Measurements from ENCODE around the gene BMPR1B. TPM values are rescaled to one million over a fixed set of nuclear protein-coding genes. Genes with fewer than 3 reads are reported as not detected.

Gene BMPR1B
- total and polyA plus RNA-seq, 2 experiments from 2014 or later, result 1.6 to 3.3 TPM

- no peak overlapping the region for H3K4me3 ChIP-seq
- 69% methylated on average over 2 of the region's 2 CpGs for WGBS (ENCODE audit: low lambda C conversion rate, missing lambda C conversion rate)
- H3K27ac ChIP-seq, result no peak overlapping the region
- no peaks in the 10 kb centered on the region for H3K9me3 ChIP-seq (ENCODE audit: low read depth)
- no peaks in the 10 kb centered on the region for H4K20me1 ChIP-seq (ENCODE audit: insufficient read depth, poor library complexity, severe bottlenecking)
- no peak for TF ChIP-seq EZH2 (IDR thresholded peaks at IDR 0.05; ENCODE audit: borderline replicate concordance)
- TF ChIP-seq, protein P1, sequence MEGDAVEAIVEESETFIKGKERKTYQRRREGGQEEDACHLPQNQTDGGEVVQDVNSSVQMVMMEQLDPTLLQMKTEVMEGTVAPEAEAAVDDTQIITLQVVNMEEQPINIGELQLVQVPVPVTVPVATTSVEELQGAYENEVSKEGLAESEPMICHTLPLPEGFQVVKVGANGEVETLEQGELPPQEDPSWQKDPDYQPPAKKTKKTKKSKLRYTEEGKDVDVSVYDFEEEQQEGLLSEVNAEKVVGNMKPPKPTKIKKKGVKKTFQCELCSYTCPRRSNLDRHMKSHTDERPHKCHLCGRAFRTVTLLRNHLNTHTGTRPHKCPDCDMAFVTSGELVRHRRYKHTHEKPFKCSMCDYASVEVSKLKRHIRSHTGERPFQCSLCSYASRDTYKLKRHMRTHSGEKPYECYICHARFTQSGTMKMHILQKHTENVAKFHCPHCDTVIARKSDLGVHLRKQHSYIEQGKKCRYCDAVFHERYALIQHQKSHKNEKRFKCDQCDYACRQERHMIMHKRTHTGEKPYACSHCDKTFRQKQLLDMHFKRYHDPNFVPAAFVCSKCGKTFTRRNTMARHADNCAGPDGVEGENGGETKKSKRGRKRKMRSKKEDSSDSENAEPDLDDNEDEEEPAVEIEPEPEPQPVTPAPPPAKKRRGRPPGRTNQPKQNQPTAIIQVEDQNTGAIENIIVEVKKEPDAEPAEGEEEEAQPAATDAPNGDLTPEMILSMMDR (IDR thresholded peaks at IDR 0.05; ENCODE audit: poor library complexity), result no peak
- TF ChIP-seq EZH2phosphoT487 (IDR thresholded peaks at IDR 0.05; ENCODE audit: low read depth, severe bottlenecking, unreplicated experiment), result no peak
- no peaks in the 10 kb centered on the region for H3K79me2 ChIP-seq
- H3K27me3 ChIP-seq, result no peaks in the 10 kb centered on the region
- H2AFZ ChIP-seq, result no peak overlapping the region
- H3K36me3 ChIP-seq (replicated peaks; ENCODE audit: insufficient read depth, low read depth), result no peaks in the 10 kb centered on the region
- H3K4me2 ChIP-seq, result no peak overlapping the region
- DNase-seq (ENCODE audit: low spot score), result no peak
- H3K4me1 ChIP-seq (ENCODE audit: insufficient read depth), result no peaks in the 10 kb centered on the region
- no peaks in the 10 kb centered on the region for H3K9me2 ChIP-seq (replicated peaks; ENCODE audit: insufficient read depth)
Observed at GRCh38 chr4:94944726-94945125, 187.0 kb downstream of the BMPR1B start.

DNA sequence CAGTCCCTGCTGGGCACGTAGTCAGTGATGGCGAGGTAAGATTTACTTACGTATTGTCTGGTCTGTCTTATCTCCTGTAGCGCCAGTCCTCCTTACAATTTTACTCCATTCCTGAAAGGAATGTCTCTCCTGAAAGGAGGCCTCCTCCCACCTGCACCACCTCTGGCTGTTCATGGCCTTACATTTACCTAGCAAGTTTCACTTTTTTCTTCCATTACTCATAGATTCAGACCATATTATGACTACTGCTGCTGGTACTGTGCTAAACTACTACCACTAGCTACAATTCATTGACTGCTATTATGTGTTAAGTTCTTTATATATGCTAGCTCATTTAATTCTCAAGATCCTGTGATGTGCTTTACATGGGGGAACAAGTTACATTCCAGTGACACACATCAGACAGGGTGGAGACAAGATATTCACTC is 189.9 kb downstream of the BMPR1B start:
- H3K9me3 ChIP-seq (ENCODE audit: low read depth), result no peaks in the 10 kb centered on the region
- H3K27me3 ChIP-seq, result no peaks in the 10 kb centered on the region
- no peaks in the 10 kb centered on the region for H3K36me3 ChIP-seq (replicated peaks; ENCODE audit: insufficient read depth, low read depth)
- DNase-seq (ENCODE audit: low spot score), result peak; percentile 39
- 15% methylated on average over 4 of the region's 4 CpGs for WGBS (ENCODE audit: low lambda C conversion rate, missing lambda C conversion rate)
- H3K4me2 ChIP-seq, result peak overlapping the region; percentile 59
- TF ChIP-seq, protein P1 (IDR thresholded peaks at IDR 0.05; ENCODE audit: poor library complexity), result no peak
- TF ChIP-seq EZH2 (IDR thresholded peaks at IDR 0.05; ENCODE audit: borderline replicate concordance), result no peak
- TF ChIP-seq EZH2phosphoT487 (IDR thresholded peaks at IDR 0.05; ENCODE audit: low read depth, severe bottlenecking, unreplicated experiment), result no peak
- H3K27ac ChIP-seq, result no peak overlapping the region
- no peak overlapping the region for H3K4me3 ChIP-seq
- no peak overlapping the region for H2AFZ ChIP-seq
- no peaks in the 10 kb centered on the region for H4K20me1 ChIP-seq (ENCODE audit: insufficient read depth, poor library complexity, severe bottlenecking)
- no peaks in the 10 kb centered on the region for H3K9me2 ChIP-seq (replicated peaks; ENCODE audit: insufficient read depth)
- H3K4me1 ChIP-seq (ENCODE audit: insufficient read depth), result no peaks in the 10 kb centered on the region
- H3K79me2 ChIP-seq, result no peaks in the 10 kb centered on the region

- no peak overlapping the region for H3K27ac ChIP-seq
- TF ChIP-seq, protein P1 (IDR thresholded peaks at IDR 0.05; ENCODE audit: poor library complexity), result no peak
- TF ChIP-seq EZH2phosphoT487 (IDR thresholded peaks at IDR 0.05; ENCODE audit: low read depth, severe bottlenecking, unreplicated experiment) (no peak), EZH2 (IDR thresholded peaks at IDR 0.05; ENCODE audit: borderline replicate concordance) (no peak)
- no peak for DNase-seq (ENCODE audit: low spot score)
- WGBS (ENCODE audit: low lambda C conversion rate, missing lambda C conversion rate), result 80% methylated on average over 2 of the region's 2 CpGs
- H3K4me1 ChIP-seq (ENCODE audit: insufficient read depth), result no peaks in the 10 kb centered on the region
- no peaks in the 10 kb centered on the region for H3K79me2 ChIP-seq
- H3K27me3 ChIP-seq, result no peaks in the 10 kb centered on the region
- H3K4me3 ChIP-seq, result no peak overlapping the region
- no peaks in the 10 kb centered on the region for H3K9me3 ChIP-seq (ENCODE audit: low read depth)
- H3K4me2 ChIP-seq, result no peak overlapping the region
- no peaks in the 10 kb centered on the region for H3K9me2 ChIP-seq (replicated peaks; ENCODE audit: insufficient read depth)
- H4K20me1 ChIP-seq (ENCODE audit: insufficient read depth, poor library complexity, severe bottlenecking), result no peaks in the 10 kb centered on the region
- no peak overlapping the region for H2AFZ ChIP-seq
- no peaks in the 10 kb centered on the region for H3K36me3 ChIP-seq (replicated peaks; ENCODE audit: insufficient read depth, low read depth)
Observed at GRCh38 chr4:94954251-94954650, 196.5 kb downstream of the BMPR1B start.

GRCh38 chr4:94957030-94957429 is 199.3 kb downstream of the BMPR1B start:
- Histone ChIP-seq H3K9me3 (ENCODE audit: low read depth) (no peaks in the 10 kb centered on the region), H4K20me1 (ENCODE audit: insufficient read depth, poor library complexity, severe bottlenecking) (no peaks in the 10 kb centered on the region), H3K27ac (no peak overlapping the region), H2AFZ (no peak overlapping the region), H3K79me2 (no peaks in the 10 kb centered on the region), H3K4me3 (no peak overlapping the region), H3K27me3 (no peaks in the 10 kb centered on the region), H3K4me1 (ENCODE audit: insufficient read depth) (peaks cover 6% of the 10 kb centered on the region), H3K36me3 (replicated peaks; ENCODE audit: insufficient read depth, low read depth) (no peaks in the 10 kb centered on the region), H3K9me2 (replicated peaks; ENCODE audit: insufficient read depth) (no peaks in the 10 kb centered on the region), H3K4me2 (no peak overlapping the region)
- no peak for DNase-seq (ENCODE audit: low spot score)
- no peak for TF ChIP-seq EZH2 (IDR thresholded peaks at IDR 0.05; ENCODE audit: borderline replicate concordance)
- TF ChIP-seq, protein P1 (IDR thresholded peaks at IDR 0.05; ENCODE audit: poor library complexity), result no peak
- no peak for TF ChIP-seq EZH2phosphoT487 (IDR thresholded peaks at IDR 0.05; ENCODE audit: low read depth, severe bottlenecking, unreplicated experiment)
- WGBS (ENCODE audit: low lambda C conversion rate, missing lambda C conversion rate), result 20% methylated on average over 3 of the region's 3 CpGs

Measured in hepatocyte (in vitro differentiated cells).